ENCODE data around the gene CAMK1D. TPM values are rescaled to one million over a fixed set of nuclear protein-coding genes. Genes with fewer than 3 reads are reported as not detected.
A peak's percentile ranks its signal among the peaks of the same experiment; 100 is the strongest.

Gene CAMK1D
- total RNA-seq, 1 donor from 2014 or later = 22.5 TPM

DNA sequence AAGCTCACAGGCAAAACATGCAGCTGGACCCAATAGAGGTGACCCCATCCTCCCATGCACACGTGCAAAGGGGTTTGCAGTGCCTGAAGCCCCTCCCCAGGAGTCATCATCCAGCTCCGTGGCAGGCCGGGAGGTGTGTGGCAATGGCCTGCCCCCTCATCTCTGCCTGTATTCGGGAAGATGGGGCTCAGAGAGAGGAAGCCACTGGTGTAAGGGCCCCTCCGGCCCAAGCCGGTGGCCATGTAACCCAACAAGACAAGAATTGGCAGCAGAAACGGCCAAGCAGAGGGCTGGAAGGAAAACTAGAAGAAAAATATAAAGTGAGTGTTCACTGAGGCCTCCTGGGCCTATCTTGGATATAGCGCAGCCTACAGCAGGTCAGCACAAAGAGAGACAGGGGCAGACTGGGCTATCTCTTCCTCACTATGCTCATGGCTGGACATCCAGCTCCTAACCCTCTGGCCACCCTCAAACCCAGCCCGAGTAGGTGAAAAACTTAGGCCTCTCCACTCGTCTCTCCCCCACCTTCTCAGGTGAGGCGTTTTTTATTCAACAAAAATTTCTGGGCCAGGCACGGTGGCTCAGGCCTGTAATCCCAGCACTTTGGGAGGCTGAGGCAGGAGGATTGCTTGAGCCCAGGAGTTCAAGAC is 494.1 kb downstream of the CAMK1D start:
- peaks cover 6% of the 10 kb centered on the region for H3K27me3 ChIP-seq (ENCODE audit: low read depth)
- H3K4me1 ChIP-seq = peaks cover 32% of the 10 kb centered on the region
- H3K9me3 ChIP-seq = no peaks in the 10 kb centered on the region
- DNase-seq = no peak
- ATAC-seq = no peak
- H3K4me3 ChIP-seq = no peak overlapping the region
- intact Hi-C loops (cut with DNase I) = no loop called here
- H3K27ac ChIP-seq = no peak overlapping the region
- TF ChIP-seq, protein P1, sequence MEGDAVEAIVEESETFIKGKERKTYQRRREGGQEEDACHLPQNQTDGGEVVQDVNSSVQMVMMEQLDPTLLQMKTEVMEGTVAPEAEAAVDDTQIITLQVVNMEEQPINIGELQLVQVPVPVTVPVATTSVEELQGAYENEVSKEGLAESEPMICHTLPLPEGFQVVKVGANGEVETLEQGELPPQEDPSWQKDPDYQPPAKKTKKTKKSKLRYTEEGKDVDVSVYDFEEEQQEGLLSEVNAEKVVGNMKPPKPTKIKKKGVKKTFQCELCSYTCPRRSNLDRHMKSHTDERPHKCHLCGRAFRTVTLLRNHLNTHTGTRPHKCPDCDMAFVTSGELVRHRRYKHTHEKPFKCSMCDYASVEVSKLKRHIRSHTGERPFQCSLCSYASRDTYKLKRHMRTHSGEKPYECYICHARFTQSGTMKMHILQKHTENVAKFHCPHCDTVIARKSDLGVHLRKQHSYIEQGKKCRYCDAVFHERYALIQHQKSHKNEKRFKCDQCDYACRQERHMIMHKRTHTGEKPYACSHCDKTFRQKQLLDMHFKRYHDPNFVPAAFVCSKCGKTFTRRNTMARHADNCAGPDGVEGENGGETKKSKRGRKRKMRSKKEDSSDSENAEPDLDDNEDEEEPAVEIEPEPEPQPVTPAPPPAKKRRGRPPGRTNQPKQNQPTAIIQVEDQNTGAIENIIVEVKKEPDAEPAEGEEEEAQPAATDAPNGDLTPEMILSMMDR (IDR thresholded peaks at IDR 0.05) = no peak
- no peaks in the 10 kb centered on the region for H3K36me3 ChIP-seq

DNA sequence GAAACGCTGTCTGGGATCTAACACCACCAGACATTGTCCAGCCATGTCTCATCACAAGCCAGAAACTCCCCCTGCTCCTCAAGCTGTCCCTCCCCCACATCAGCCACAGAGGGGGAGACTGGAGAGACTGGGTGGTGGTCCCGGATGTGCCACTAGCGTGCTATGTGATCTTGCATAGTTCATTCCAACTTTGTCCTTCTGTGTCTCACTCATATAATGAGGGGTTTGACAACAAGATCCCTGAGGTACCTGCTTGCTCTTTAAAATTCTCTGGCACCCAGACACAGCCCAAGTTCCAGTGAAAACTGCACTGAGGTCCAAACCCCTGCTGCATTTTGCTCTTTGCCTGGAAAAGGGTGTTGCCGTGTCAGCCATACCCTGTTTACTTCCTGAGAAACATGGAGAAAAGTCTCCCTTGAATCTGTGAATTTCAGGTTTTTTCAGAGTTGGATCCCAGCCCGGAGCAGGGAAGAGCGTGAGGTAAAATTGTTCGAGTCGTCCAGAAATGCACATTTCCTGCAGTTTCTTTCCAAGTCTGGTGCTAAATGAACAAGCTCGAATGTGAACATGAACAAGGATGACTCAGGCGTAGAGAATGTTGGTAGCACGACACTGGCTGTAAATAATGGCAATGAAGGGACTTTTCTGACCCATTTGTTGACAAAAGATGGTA is 495.6 kb downstream of the CAMK1D start:
- TF ChIP-seq, protein P1 (IDR thresholded peaks at IDR 0.05) = no peak
- intact Hi-C loops (cut with DNase I) = no loop called here
- Histone ChIP-seq H3K27me3 (ENCODE audit: low read depth) (peaks cover 13% of the 10 kb centered on the region), H3K27ac (no peak overlapping the region), H3K9me3 (no peaks in the 10 kb centered on the region), H3K4me3 (no peak overlapping the region), H3K4me1 (peaks cover 28% of the 10 kb centered on the region), H3K36me3 (no peaks in the 10 kb centered on the region)
- DNase-seq (no peak), ATAC-seq (no peak)

DNA sequence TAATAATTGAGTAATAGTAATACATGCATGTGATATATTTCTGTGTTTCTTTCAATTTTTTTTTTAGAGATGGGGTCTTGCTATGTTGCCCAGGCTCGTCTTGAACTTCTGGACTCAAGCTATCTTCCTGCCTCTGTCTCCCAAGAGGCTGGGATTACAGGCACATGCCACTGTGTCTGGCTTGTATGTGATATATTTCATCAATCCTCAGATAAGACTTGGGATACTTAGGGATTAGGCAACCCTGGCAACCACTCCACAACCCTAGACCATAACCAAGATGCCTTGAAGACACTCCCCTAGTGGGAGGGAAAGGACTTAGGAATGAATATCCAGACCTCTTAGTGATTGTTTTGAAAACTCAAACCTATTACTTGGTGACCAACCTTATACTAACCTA is 497.4 kb downstream of the CAMK1D start:
- intact Hi-C loops (cut with DNase I) = no loop called here
- Histone ChIP-seq H3K9me3 (no peaks in the 10 kb centered on the region), H3K4me3 (no peak overlapping the region), H3K36me3 (no peaks in the 10 kb centered on the region), H3K4me1 (peaks cover 20% of the 10 kb centered on the region), H3K27ac (no peak overlapping the region), H3K27me3 (ENCODE audit: low read depth) (peaks cover 13% of the 10 kb centered on the region)
- DNase-seq (no peak), ATAC-seq (no peak)
- TF ChIP-seq, protein P1 (IDR thresholded peaks at IDR 0.05) = no peak

DNA sequence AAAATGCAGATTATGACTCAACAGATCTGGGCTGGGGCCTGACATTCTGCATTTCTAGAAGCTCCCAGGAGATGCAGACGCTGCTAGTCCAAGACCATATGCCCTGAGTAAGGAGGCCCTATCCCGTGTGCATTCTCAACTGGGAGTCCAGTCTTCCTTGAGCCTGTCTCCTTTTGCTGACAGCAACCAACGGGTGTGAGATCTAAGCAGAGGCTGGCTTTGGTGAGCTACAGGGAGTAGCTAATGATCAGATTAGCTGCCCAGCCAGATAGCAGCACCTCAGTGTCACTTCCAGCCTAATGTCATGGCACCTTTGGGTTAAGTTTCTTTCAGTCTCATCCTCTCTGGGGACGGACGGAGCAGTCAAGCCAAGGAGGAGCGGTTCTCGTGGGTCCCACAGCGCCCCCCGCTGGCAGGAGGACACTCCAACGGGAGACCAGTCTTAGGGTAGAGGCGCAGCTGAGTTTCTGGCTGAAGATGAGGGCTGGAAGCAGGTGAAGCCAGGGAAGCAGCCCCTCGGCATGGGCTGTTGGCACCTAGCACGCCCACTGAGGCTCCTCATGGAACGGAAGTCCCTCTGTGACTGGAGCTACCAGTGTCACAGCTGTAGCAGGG is 498.1 kb downstream of the CAMK1D start:
- peaks cover 13% of the 10 kb centered on the region for H3K27me3 ChIP-seq (ENCODE audit: low read depth)
- H3K36me3 ChIP-seq = no peaks in the 10 kb centered on the region
- H3K4me1 ChIP-seq = peaks cover 20% of the 10 kb centered on the region
- H3K9me3 ChIP-seq = no peaks in the 10 kb centered on the region
- TF ChIP-seq, protein P1 (IDR thresholded peaks at IDR 0.05) = peak; percentile 14
- intact Hi-C loops (cut with DNase I) = no loop called here
- DNase-seq = no peak
- ATAC-seq = no peak
- no peak overlapping the region for H3K4me3 ChIP-seq
- H3K27ac ChIP-seq = no peak overlapping the region

DNA sequence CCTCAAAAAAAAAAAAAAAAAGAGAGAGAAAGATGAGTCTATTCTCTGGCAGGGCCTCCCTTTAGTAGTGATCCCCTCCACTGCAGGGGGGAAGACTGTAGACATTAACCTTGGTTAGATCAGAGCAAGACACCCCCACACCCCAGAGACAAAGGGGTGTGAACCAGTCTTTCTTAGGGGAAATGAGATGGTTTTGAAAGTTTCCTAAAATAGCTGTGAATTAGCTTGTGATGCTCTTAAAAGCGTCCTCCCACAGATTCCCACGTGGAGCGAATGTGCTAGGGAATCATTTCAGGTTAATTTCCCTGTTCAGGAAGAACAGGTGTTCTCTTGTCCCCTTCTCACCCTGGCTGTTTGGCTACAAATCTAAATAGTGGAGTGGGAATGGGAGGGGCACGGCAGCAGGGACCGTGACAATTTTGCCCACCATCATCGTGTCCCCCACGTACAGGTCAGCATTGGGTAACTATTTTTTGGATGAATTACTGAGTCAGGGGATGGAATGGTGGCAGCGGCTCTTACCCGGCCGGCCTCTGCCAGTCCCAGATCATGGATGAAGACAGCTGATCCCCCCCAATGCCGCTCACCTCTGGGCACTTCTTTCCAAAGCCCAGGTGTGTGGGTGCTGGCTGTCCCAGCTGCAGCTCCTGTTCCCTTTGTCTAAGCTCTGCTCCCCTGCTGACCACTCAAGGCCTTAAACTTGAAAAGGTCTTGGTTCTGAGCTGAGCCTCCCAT is 499.3 kb downstream of the CAMK1D start:
- no peak overlapping the region for H3K27ac ChIP-seq
- peaks cover 20% of the 10 kb centered on the region for H3K4me1 ChIP-seq
- H3K36me3 ChIP-seq = no peaks in the 10 kb centered on the region
- TF ChIP-seq, protein P1 (IDR thresholded peaks at IDR 0.05) = no peak
- DNase-seq = no peak
- intact Hi-C loops (cut with DNase I) = no loop called here
- no peak overlapping the region for H3K4me3 ChIP-seq
- peaks cover 13% of the 10 kb centered on the region for H3K27me3 ChIP-seq (ENCODE audit: low read depth)
- no peak for ATAC-seq
- no peaks in the 10 kb centered on the region for H3K9me3 ChIP-seq
